Upper lobe of right lung (tissue), 1 donor: ENCODE results near the gene UBE2L3. TPM values are rescaled to one million over a fixed set of nuclear protein-coding genes. Genes with fewer than 3 reads are reported as not detected.
A peak's percentile ranks its signal among the peaks of the same experiment; 100 is the strongest.
"Not testable (repeated sequence)": the region's sequence is repeated elsewhere in the genome, so short reads cannot be mapped to it uniquely, and the experiment has no call there.

Experiments used
- ATAC-seq: fragments of 200-7000 bp; cut with Tn5 transposase; one replicate; pipeline ENCODE4 v1.9.1; 2020; ENCODE audit warnings: mild to moderate bottlenecking, moderate library complexity
- DNase-seq: peaks from one replicate; pipeline ENCODE4 v3.0.0-alpha.2; 2020
- H3K27ac ChIP-seq: fragments of 200-600 bp; one replicate; pipeline ENCODE4 v1.8.0; 2022
- H3K27me3 ChIP-seq: fragments of 200-600 bp; one replicate; pipeline ENCODE4 v1.8.0; 2022; ENCODE audit warnings: mild to moderate bottlenecking
- H3K36me3 ChIP-seq: fragments of 200-600 bp; one replicate; pipeline ENCODE4 v1.8.0; 2022
- H3K4me1 ChIP-seq: fragments of 200-600 bp; one replicate; pipeline ENCODE4 v1.8.0; 2022
- H3K4me3 ChIP-seq: fragments of 200-600 bp; one replicate; pipeline ENCODE4 v1.8.0; 2022; ENCODE audit warnings: mild to moderate bottlenecking
- H3K9me3 ChIP-seq: fragments of 200-600 bp; one replicate; pipeline ENCODE4 v1.8.0; 2022
- intact Hi-C: fragments of 100-400 bp; cut with DNase I; formaldehyde crosslinking; loops from one replicate; pipeline ENCODE4 v1.11.0; 2022
- long read RNA-seq: library from polyadenylated mRNA; unstranded; transcript quantifications from one replicate; pipeline ENCODE4 v2.0.0, GENCODE V29; 2021
- total RNA-seq: library from RNA; stranded (reverse); fragmentation: NEBNext Ultra II Directional; extraction: Animal tissue kit (Norgen Biotek cat#: 25700); gene quantifications from one replicate; pipeline ENCODE4 v1.2.1, GENCODE V29; 2021
- TF ChIP-seq, protein P1 (sequence below): fragments of 200-600 bp; IDR thresholded peaks from one replicate; pipeline ENCODE4 v1.8.0; 2022; ENCODE audit warnings: antibody characterized with exemption
- donor health status: DM: no; HTN: yes; CAD: no; lungs with severe emphysema.

The UBE2L3 gene
- total RNA-seq = 45.7 TPM
- long read RNA-seq, transcript UBE2L3-201 (4 exons, 3,028 nt) = major isoform, 70 of 83 reads
- long read RNA-seq, partial matches to known transcripts = 5 of 83 reads
- long read RNA-seq, other reads (novel, unspliced or antisense) = 7 of 83 reads

DNA sequence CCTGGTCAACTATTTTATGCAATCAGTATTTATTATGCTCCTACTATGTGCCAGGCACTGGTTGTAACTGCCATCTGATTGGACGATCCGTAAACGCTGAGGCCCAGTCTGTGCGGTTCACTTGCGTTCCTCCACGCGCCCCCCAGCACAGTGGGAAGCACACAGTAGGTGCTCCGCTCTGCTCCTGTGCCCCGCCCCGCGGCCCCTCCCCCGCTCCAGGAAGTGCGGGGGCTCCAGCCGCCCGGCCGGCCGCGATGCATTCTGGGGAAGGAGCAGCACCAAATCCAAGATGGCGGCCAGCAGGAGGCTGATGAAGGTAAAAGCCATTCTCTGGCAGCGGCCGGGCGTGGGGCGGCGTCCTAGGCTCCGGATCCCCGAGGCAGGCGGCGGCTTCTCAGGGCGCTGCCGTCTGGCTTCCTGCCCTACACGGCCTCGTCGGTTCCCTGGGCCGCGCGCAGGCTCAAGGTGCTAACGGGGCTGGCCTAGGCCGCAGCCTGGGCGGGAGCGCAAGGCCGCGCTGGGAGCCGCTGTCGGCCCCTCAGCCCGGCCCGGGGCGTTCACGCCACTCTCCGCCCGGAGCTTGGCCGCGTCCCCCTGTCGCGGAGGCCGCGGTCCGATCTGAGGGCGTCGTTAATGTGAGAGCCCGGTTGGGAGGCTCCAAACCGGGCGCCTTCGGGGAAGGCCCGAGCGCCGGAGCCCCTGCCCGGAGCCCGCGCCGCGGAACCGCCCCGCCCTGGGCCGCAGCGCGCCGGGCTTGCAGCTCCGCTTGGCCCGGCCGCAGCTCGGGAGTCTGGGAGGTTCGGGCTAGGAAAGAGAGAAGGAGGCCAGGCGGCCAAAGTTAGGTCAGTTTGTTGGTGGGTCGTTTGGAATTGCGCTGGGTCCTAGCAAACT lies at the start of gene UBE2L3:
UBE2L3 (plus strand) TSS at position 259 of the 891 bp plus-strand sequence; CDS start at position 290, 31 bp downstream.
- H3K4me3 ChIP-seq = peak within 1 kb of the TSS; percentile 97
- TF ChIP-seq, protein P1, sequence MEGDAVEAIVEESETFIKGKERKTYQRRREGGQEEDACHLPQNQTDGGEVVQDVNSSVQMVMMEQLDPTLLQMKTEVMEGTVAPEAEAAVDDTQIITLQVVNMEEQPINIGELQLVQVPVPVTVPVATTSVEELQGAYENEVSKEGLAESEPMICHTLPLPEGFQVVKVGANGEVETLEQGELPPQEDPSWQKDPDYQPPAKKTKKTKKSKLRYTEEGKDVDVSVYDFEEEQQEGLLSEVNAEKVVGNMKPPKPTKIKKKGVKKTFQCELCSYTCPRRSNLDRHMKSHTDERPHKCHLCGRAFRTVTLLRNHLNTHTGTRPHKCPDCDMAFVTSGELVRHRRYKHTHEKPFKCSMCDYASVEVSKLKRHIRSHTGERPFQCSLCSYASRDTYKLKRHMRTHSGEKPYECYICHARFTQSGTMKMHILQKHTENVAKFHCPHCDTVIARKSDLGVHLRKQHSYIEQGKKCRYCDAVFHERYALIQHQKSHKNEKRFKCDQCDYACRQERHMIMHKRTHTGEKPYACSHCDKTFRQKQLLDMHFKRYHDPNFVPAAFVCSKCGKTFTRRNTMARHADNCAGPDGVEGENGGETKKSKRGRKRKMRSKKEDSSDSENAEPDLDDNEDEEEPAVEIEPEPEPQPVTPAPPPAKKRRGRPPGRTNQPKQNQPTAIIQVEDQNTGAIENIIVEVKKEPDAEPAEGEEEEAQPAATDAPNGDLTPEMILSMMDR = no peak
- intact Hi-C loops = no loop called here

DNA sequence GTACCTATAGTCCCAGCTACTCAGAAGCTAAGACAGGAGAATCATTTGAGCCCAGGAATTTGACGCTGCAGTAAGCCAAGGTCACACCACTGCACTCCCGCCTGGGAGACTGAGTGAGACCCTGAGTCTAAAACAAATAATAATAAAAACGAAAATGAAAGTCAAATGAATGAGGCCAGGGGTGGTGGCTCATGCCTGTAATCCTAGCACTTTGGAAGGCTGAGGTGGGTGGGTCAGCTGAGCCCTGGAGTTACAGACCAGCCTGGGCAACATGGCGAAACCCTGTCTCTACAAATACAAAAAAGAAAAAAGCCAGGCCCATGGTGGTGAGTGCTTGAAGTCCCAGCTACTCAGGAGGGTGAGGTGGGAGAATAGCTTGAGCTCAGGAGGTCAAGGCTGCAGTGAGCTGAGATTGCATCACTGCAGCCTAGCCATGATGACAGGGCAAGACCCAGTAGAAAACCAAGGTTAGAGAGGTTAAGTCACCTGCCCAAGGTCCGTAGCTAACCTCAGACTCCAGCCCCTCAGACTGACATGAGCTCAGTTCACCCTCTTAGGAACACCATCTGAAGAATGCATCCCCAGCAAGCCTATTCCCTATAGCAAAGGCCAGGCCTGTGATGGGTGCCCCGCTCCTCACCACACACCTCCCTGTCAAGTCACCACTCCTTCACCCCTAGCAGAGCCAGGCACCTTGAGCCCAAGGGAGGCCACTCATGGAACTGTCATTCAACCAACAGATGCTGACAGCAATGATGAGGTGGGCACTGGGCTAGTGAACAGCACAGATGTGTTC lies 40.6 kb upstream of the UBE2L3 start:
- H3K4me1 ChIP-seq, H3K36me3 ChIP-seq, H3K27me3 ChIP-seq, DNase-seq, ATAC-seq, H3K4me3 ChIP-seq, H3K9me3 ChIP-seq, H3K27ac ChIP-seq, intact Hi-C loops: not testable (repeated sequence)

More for the DNA sequence above, at the start of gene UBE2L3:
- H3K9me3 ChIP-seq = no peaks in the 10 kb centered on the region
- peaks cover 40% of the 10 kb centered on the region for H3K4me1 ChIP-seq
- H3K27ac ChIP-seq = peak within 1 kb of the TSS; percentile 97
- ATAC-seq (peak; percentile 97), DNase-seq (peak; percentile 93)
- no peaks in the 10 kb centered on the region for H3K27me3 ChIP-seq
- peaks cover 4% of the 10 kb centered on the region for H3K36me3 ChIP-seq

DNA sequence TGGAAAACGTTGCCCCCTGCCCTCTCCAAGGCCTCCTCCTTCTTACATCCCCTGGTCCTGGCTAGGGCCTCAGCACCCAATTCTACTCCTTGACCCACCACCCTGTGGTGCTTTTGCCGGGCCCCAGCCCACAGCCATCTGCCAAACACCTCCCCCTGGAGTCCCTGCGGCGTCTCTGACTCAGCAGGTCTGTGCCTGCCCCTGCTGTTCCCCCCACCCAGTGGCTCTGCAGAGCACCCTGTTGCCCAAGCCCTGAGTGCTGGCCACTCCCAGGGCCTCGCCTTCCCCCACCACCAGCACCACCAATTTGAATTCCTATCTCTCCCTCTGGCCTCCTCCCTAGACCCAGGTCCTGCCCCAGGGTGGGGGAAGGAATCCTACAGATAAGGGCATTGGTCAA lies 36.0 kb upstream of the UBE2L3 start:
- H3K27ac ChIP-seq, ATAC-seq, H3K4me1 ChIP-seq, H3K4me3 ChIP-seq, intact Hi-C loops, H3K9me3 ChIP-seq, H3K36me3 ChIP-seq, H3K27me3 ChIP-seq, DNase-seq: not testable (repeated sequence)

DNA sequence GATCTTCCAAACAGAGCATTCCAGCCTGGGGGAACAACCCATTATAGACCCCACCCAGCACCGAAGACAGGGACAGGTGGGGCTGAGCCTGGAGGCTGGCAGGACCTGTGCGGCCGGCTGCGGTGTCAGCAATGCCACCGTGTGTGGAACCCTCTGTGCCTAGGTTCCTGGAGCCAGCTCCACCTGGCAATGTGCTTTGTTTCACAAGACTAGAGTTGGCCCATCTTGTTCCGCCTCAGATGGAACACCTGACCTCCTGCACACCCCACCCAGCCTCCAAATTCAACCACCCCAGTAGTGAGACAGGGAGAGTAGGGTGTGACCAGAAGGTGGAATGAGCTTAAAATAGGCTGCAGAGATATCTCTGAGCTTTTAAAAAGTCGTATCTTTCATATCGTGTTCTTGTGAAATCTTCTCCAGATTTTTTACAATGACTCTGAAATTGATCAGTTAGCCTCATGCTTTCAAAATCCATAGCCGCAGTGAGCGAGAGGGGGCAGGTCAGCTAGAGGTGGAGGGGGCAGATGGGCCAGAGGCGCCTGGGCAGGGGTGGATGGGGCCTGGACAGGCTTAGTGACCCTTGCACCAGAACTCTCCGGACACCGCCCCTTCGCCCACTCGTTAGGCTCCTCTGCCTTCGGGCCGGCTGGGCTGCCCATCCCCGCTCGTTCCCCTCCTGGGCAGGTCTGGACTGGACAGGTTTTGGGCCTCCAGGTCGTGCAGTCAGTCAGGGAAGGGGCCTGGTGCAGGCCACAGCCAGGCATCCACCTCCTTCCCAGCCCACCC lies 34.5 kb upstream of the UBE2L3 start:
- not testable (repeated sequence) for H3K4me3 ChIP-seq, DNase-seq

DNA sequence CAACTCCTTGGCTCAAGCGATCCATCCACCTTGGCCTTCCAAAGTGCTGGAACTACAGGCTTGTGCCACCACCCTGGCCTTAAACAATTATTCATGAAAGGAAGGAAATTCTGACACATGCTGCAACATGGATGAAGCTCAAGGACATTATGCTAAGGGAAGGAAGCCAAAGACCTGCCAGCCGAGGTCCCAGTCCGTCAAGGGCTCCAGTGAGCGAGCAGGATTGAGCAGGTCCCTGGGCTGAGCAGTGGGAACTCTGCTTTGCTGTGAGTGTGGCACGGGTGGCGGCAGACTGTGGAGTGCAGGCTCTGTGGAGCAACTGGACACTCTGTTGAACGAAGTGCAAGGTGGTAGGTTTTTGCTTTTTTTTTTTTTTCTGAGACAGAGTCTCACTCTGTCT lies 27.7 kb upstream of the UBE2L3 start:
- H3K9me3 ChIP-seq, DNase-seq, H3K27ac ChIP-seq, intact Hi-C loops, H3K36me3 ChIP-seq, H3K4me1 ChIP-seq, H3K4me3 ChIP-seq, H3K27me3 ChIP-seq, ATAC-seq: not testable (repeated sequence)

More for the DNA sequence above, 34.5 kb upstream of the UBE2L3 start:
- H3K27ac ChIP-seq, H3K27me3 ChIP-seq, H3K36me3 ChIP-seq, intact Hi-C loops, H3K4me1 ChIP-seq, H3K9me3 ChIP-seq: not testable (repeated sequence)
- peak; percentile 66 for ATAC-seq

DNA sequence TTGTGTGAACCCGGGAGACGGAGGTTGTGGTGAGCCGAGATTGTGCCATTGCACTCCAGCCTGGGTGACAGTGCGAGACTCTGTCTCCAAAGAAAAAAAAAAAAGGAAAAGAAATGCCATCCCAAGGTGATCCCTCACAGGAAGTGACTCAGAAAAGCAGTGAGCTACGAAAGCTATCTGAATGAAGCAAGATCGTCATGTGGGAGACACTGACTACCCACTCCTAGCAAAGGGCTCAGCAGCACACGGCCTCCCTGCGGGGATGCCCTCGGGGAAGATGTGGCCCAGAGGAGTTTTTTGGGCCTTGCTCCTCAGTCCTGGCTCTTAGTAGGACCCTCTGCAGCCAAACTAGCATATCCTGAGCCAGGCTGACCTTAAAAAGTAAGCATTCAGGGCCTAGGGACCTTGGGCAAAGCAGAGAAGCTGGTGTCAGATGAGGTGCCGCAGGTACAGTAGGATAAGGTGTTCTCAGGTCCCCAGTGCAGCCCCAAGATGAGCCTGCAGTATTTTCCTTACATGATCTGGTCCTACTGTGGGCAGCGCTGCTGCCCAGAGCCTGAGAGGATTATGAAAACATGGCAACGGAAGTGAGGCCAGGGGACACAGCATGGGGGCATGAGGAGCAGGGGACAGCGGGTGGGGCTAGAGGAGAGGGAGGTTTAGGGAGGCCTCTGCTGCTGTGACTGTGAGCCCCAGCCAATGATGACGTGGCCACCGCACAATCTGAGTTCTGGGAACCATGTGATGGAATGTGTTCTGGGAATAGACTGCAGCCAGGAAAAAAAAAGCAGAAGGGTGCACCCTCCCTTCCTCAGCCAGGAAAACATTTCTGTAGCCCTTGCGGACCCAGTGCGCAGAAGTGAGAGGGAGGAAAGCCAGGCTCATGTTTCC lies 22.8 kb upstream of the UBE2L3 start:
- H3K4me1 ChIP-seq, intact Hi-C loops, DNase-seq, H3K36me3 ChIP-seq, H3K27me3 ChIP-seq, H3K4me3 ChIP-seq, H3K27ac ChIP-seq, H3K9me3 ChIP-seq: not testable (repeated sequence)
- ATAC-seq = peak; percentile 61

DNA sequence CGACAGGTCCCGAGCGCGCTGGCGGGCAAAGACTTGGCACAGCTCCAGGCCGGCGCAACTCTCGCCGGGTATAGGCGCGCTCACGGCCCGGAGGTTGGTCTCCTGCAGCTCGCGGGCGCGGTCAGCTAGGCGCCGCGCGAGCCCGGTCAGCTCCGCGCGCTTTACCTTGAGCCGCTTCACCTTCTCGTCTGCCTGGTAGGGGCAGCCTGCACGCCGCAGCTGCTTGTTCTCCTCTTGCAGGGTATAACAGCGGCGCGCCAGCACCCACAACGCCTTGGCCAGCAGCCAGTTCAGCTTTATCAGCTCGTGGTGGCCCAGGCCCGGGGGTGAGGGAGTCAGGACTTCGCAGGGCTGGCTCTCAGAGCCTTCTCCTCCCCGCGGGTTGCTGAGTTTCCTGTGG lies 18.0 kb upstream of the UBE2L3 start:
- intact Hi-C loops, DNase-seq, H3K27ac ChIP-seq, H3K36me3 ChIP-seq, H3K27me3 ChIP-seq, H3K9me3 ChIP-seq, H3K4me3 ChIP-seq, H3K4me1 ChIP-seq: not testable (repeated sequence)
- ATAC-seq = peak; percentile 24

DNA sequence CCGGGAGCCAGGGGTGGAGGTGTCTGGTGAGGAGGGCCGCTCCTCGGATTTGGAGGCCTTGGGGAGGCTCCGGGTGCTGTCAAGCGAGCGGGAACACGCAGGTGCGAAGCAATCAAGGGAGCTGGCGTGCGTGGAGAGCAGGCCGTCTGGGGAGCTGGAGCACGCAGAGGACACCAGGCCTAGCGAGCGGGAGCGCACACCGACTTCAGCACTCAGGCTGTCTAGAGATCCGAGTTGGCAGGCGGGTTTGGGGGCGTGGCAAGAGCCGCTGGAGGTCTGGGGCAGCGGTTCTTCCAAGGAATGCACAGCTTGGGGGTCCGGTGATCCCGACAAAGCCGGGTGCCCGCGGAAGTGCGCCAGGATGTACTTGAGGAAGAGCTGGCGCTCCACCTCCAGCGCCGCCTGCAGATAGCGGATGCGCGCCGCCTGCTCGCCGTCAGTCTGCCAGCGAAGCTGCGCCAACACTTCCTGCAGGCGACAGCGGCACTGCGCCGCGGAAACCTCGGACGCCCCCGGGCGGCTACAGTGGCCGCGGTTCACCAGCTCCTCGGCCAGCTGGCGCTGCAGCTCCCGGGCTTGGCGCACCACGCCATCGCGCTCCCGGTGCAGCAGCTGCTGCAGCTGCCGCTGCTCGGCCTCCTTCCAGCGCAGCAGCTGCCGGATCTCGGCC lies 17.4 kb upstream of the UBE2L3 start:
- peak; percentile 84 for ATAC-seq
- not testable (repeated sequence) for DNase-seq

DNA sequence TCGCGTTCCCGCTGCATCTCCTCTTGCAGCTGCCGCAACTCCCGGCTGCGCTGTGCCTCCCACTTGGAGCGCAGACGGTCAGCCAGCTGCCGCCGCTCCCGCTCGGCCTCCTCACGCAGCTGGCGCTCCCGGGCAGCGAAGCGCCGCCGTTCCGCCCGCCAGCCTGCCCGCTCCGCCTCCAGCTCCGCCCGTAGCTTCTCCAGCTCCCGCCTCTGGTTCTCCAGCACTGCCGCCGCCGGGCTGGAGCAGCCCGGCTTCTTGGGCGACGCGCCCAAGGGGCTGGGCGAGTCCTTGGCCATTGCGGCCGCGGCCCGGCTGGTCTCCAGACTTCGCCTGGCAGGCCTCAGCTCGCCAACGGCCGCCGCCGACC lies 16.9 kb upstream of the UBE2L3 start:
- peak; percentile 79 for ATAC-seq
- H3K27ac ChIP-seq, H3K4me3 ChIP-seq, DNase-seq, H3K4me1 ChIP-seq, H3K27me3 ChIP-seq, intact Hi-C loops, H3K36me3 ChIP-seq, H3K9me3 ChIP-seq: not testable (repeated sequence)

More for the DNA sequence above, 17.4 kb upstream of the UBE2L3 start:
- H3K27ac ChIP-seq, H3K27me3 ChIP-seq, H3K9me3 ChIP-seq, H3K4me1 ChIP-seq, intact Hi-C loops, H3K4me3 ChIP-seq, H3K36me3 ChIP-seq: not testable (repeated sequence)

DNA sequence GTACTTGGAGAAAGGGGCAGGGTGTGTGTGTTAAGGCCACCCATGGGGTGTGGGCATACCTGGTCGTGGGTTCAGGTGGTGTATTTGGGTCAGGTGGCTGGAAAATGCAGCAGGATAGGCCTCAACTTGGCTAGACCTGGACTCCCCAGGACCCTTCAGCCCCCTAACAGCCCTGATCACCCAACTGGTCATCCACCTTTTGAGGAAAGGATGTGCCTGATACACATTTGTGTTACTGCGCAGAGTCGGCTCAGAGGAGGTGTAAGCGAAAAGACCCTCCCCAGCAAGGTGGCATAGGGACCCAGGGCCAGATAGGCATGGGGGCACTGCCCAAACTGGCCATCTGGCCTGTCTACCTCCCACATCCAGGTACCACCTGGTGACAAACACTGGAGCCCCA lies 16.2 kb upstream of the UBE2L3 start, which contains the start of gene RIMBP3C:
RIMBP3C (minus strand) TSS at position 101 of the 400 bp plus-strand sequence. CDS start 485 bp downstream, outside the sequence.
- intact Hi-C loops, H3K27ac ChIP-seq, H3K4me1 ChIP-seq, H3K27me3 ChIP-seq, ATAC-seq, H3K36me3 ChIP-seq, H3K9me3 ChIP-seq, DNase-seq, H3K4me3 ChIP-seq: not testable (repeated sequence)
